ENCODE results near the gene CNN2. TPM values are rescaled to one million over a fixed set of nuclear protein-coding genes. Genes with fewer than 3 reads are reported as not detected.
A peak's percentile ranks its signal among the peaks of the same experiment; 100 is the strongest.

The CNN2 gene
- total RNA-seq, 6 experiments from 2014 or later, result 16.4 to 53.8 (median 22.2) TPM

GRCh38 chr19:1041272-1041834, 14.9 kb downstream of the CNN2 start:
- DNase-seq (peak in 1 of 3 donors; percentile 31), ATAC-seq (no peak)
- no peaks in the 10 kb centered on the region for H3K27me3 ChIP-seq
- 17% methylated on average over 7 of the region's 26 CpGs for WGBS (ENCODE audit: insufficient coverage, low coverage, low lambda C conversion rate, missing lambda C conversion rate)
- H3K4me1 ChIP-seq, result peaks cover 0 to 10% (median 3%) of the 10 kb centered on the region in 4 donors
- no peaks in the 10 kb centered on the region for H3K36me3 ChIP-seq
- TF ChIP-seq CTCF (IDR thresholded peaks at IDR 0.05), result no peak
- TF ChIP-seq POLR2A (IDR thresholded peaks at IDR 0.05), result no peak
- intact Hi-C loops (cut with DNase I), result no loop called here
- no peak overlapping the region for H3K27ac ChIP-seq
- H3K4me3 ChIP-seq, result peak overlapping the region in 2 of 3 donors; percentile 47 to 54
- no peaks in the 10 kb centered on the region for H3K9me3 ChIP-seq

GRCh38 chr19:1041835-1042685, 15.7 kb downstream of the CNN2 start:
- H3K4me3 ChIP-seq, result no peak overlapping the region
- no peak overlapping the region for H3K27ac ChIP-seq
- intact Hi-C loops (cut with DNase I), result no loop called here
- H3K4me1 ChIP-seq, result peaks cover 0 to 10% (median 3%) of the 10 kb centered on the region in 4 donors
- H3K9me3 ChIP-seq, result no peaks in the 10 kb centered on the region
- 80% methylated on average over 1 of the region's 43 CpGs for WGBS (ENCODE audit: insufficient coverage, low coverage, low lambda C conversion rate, missing lambda C conversion rate)
- no peak for ATAC-seq
- DNase-seq, result peak in 2 of 3 donors; percentile 24 to 60
- no peaks in the 10 kb centered on the region for H3K27me3 ChIP-seq
- H3K36me3 ChIP-seq, result no peaks in the 10 kb centered on the region
- no peak for TF ChIP-seq CTCF (IDR thresholded peaks at IDR 0.05)
- no peak for TF ChIP-seq POLR2A (IDR thresholded peaks at IDR 0.05)

GRCh38 chr19:1042689-1043511, 16.5 kb downstream of the CNN2 start:
- WGBS (ENCODE audit: insufficient coverage, low coverage, low lambda C conversion rate, missing lambda C conversion rate), result 60% methylated on average over 3 of the region's 23 CpGs
- ATAC-seq, result no peak
- Histone ChIP-seq H3K4me1 (peaks cover 0 to 10% (median 3%) of the 10 kb centered on the region in 4 donors), H3K27ac (no peak overlapping the region), H3K36me3 (no peaks in the 10 kb centered on the region), H3K9me3 (no peaks in the 10 kb centered on the region), H3K27me3 (no peaks in the 10 kb centered on the region), H3K4me3 (no peak overlapping the region)
- no peak for TF ChIP-seq CTCF (IDR thresholded peaks at IDR 0.05)
- no peak for TF ChIP-seq POLR2A (IDR thresholded peaks at IDR 0.05)
- DNase-seq, result peak in 1 of 3 donors; percentile 33
- intact Hi-C loops (cut with DNase I), result no loop called here

- 8% methylated on average over 2 of the region's 10 CpGs for WGBS (ENCODE audit: insufficient coverage, low coverage, low lambda C conversion rate, missing lambda C conversion rate)
- peak in 1 of 3 donors; percentile 28 for DNase-seq
- no peaks in the 10 kb centered on the region for H3K27me3 ChIP-seq
These were observed 18.8 kb downstream of the CNN2 start for GRCh38 chr19:1045247-1045603.

More at GRCh38 chr19:1045247-1045603, 18.8 kb downstream of the CNN2 start:
- Histone ChIP-seq H3K4me3 (no peak overlapping the region), H3K4me1 (peaks cover 0 to 5% (median 0%) of the 10 kb centered on the region in 4 donors), H3K9me3 (no peaks in the 10 kb centered on the region), H3K27ac (no peak overlapping the region), H3K36me3 (no peaks in the 10 kb centered on the region)
- ATAC-seq, result no peak
- intact Hi-C loops (cut with DNase I), result no loop called here
- TF ChIP-seq CTCF (IDR thresholded peaks at IDR 0.05) (no peak), POLR2A (IDR thresholded peaks at IDR 0.05) (no peak)
